Measurements from ENCODE around the gene PEAK1. TPM values are rescaled to one million over a fixed set of nuclear protein-coding genes. Genes with fewer than 3 reads are reported as not detected.

PEAK1 gene
- total and polyA plus RNA-seq, 9 of the 15 experiments (the other 6 are each of a cell fraction or from before 2014, with no cell fraction given), result 0.99 to 22.4 (median 10.8) TPM

DNA sequence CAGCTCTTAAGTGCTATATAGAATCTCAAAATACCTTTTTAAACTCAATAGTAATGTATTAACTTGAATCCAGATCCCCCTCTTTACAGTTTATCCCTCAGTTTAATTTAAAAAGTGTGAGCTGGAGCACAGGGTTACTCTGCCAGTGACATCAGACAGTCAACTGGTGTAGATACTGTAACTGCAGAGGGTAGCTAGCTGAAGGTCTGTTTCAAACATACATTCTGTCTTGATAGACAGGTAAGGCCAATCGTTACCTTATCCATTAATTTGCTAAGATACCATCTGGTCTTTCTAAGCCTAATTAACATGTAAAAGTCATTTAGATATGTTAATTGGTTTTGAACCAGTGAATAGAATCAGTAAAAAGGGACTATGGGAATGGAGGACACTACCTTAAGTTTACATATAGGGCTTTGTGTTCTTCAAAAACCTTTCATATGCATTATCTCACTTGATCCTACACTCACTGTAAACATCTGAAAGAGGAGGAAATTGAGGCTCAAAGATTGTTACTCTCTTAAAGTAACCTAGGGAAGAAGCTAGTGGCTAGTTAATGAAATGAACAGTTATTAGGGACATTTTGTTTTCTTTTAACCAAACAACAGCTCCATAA, 289.5 kb downstream of the PEAK1 start (continued):
- TF ChIP-seq, protein P1, sequence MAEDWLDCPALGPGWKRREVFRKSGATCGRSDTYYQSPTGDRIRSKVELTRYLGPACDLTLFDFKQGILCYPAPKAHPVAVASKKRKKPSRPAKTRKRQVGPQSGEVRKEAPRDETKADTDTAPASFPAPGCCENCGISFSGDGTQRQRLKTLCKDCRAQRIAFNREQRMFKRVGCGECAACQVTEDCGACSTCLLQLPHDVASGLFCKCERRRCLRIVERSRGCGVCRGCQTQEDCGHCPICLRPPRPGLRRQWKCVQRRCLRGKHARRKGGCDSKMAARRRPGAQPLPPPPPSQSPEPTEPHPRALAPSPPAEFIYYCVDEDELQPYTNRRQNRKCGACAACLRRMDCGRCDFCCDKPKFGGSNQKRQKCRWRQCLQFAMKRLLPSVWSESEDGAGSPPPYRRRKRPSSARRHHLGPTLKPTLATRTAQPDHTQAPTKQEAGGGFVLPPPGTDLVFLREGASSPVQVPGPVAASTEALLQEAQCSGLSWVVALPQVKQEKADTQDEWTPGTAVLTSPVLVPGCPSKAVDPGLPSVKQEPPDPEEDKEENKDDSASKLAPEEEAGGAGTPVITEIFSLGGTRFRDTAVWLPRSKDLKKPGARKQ (CRISPR knock-in tag; IDR thresholded peaks at IDR 0.05), result no peak
- TF ChIP-seq ZSCAN32 (CRISPR knock-in tag; IDR thresholded peaks at IDR 0.05), result no peak
- TF ChIP-seq, protein P2, sequence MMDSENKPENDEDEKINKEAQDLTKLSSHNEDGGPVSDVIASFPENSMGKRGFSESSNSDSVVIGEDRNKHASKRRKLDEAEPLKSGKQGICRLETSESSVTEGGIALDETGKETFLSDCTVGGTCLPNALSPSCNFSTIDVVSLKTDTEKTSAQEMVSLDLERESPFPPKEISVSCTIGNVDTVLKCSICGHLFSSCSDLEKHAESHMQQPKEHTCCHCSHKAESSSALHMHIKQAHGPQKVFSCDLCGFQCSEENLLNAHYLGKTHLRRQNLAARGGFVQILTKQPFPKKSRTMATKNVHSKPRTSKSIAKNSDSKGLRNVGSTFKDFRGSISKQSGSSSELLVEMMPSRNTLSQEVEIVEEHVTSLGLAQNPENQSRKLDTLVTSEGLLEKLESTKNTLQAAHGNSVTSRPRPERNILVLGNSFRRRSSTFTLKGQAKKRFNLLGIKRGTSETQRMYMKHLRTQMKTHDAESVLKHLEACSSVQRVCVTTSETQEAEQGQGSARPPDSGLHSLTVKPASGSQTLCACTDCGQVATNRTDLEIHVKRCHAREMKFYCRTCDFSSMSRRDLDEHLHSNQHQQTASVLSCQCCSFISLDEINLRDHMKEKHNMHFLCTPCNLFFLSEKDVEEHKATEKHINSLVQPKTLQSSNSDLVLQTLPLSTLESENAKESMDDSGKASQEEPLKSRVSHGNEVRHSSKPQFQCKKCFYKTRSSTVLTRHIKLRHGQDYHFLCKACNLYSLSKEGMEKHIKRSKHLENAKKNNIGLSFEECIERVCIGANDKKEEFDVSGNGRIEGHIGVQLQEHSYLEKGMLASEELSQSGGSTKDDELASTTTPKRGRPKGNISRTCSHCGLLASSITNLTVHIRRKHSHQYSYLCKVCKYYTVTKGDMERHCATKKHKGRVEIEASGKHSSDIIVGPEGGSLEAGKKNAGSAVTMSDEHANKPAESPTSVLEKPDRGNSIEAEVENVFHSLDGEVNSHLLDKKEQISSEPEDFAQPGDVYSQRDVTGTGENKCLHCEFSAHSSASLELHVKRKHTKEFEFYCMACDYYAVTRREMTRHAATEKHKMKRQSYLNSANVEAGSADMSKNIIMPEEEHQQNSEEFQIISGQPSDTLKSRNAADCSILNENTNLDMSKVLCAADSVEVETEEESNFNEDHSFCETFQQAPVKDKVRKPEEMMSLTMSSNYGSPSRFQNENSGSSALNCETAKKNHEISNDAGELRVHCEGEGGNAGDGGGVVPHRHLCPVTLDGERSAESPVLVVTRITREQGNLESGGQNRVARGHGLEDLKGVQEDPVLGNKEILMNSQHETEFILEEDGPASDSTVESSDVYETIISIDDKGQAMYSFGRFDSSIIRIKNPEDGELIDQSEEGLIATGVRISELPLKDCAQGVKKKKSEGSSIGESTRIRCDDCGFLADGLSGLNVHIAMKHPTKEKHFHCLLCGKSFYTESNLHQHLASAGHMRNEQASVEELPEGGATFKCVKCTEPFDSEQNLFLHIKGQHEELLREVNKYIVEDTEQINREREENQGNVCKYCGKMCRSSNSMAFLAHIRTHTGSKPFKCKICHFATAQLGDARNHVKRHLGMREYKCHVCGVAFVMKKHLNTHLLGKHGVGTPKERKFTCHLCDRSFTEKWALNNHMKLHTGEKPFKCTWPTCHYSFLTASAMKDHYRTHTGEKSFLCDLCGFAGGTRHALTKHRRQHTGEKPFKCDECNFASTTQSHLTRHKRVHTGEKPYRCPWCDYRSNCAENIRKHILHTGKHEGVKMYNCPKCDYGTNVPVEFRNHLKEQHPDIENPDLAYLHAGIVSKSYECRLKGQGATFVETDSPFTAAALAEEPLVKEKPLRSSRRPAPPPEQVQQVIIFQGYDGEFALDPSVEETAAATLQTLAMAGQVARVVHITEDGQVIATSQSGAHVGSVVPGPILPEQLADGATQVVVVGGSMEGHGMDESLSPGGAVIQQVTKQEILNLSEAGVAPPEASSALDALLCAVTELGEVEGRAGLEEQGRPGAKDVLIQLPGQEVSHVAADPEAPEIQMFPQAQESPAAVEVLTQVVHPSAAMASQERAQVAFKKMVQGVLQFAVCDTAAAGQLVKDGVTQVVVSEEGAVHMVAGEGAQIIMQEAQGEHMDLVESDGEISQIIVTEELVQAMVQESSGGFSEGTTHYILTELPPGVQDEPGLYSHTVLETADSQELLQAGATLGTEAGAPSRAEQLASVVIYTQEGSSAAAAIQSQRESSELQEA (IDR thresholded peaks at IDR 0.05; ENCODE audit: low read depth), result no peak
- TF ChIP-seq CBX1 (IDR thresholded peaks at IDR 0.05; ENCODE audit: low read depth), result no peak
- no peak for TF ChIP-seq SRSF7 (optimal IDR thresholded peaks at IDR 0.05; ENCODE audit: low read depth, low read length)

Measured in K562 (cell line).